Fibroblast of mammary gland (primary cell): Measurements from ENCODE around the gene ASPA.
A peak's percentile ranks its signal among the peaks of the same experiment; 100 is the strongest.

ENCODE experiments used
- DNase-seq: peaks from one replicate; pipeline ENCODE4 v3.0.0-alpha.2; 2010; ENCODE audit warnings: low read depth
- H3K4me3 ChIP-seq: 2 replicates; pipeline ENCODE4 v1.5.1; 2011; ENCODE audit warnings: low read depth, mild to moderate bottlenecking, low read length, moderate library complexity; ENCODE audit not compliant: control insufficient read depth
- CTCF ChIP-seq: conservative IDR thresholded peaks from 2 replicates; pipeline ENCODE4 v1.5.1; 2011; ENCODE audit warnings: low read depth, low read length, inconsistent platforms; ENCODE audit not compliant: control insufficient read depth, insufficient read depth

Gene ASPA

GRCh38 chr17:3534881-3535252 lies 59.1 kb downstream of the ASPA start:
- peak; percentile 61 for DNase-seq
- no peak overlapping the region for H3K4me3 ChIP-seq
- TF ChIP-seq CTCF, result no peak

- peak; percentile 78 for DNase-seq
- TF ChIP-seq CTCF, result peak; percentile 44
- peak overlapping the region; percentile 56 for H3K4me3 ChIP-seq
Measured at GRCh38 chr17:3535253-3535995, 59.6 kb downstream of the ASPA start.

- no peak for DNase-seq
- TF ChIP-seq CTCF, result no peak
- H3K4me3 ChIP-seq, result no peak overlapping the region
Measured at GRCh38 chr17:3536716-3537115, 60.9 kb downstream of the ASPA start.

GRCh38 chr17:3539881-3540540 lies 64.2 kb downstream of the ASPA start:
- no peak for DNase-seq

GRCh38 chr17:3542410-3543088 lies 66.8 kb downstream of the ASPA start:
- no peak for DNase-seq
- TF ChIP-seq CTCF, result no peak
- no peak overlapping the region for H3K4me3 ChIP-seq

More at GRCh38 chr17:3539881-3540540, 64.2 kb downstream of the ASPA start:
- no peak for TF ChIP-seq CTCF
- H3K4me3 ChIP-seq, result no peak overlapping the region

GRCh38 chr17:3543453-3543852 lies 67.7 kb downstream of the ASPA start:
- H3K4me3 ChIP-seq, result no peak overlapping the region
- no peak for DNase-seq
- TF ChIP-seq CTCF, result no peak
